NK-92 (cell line): Measurements from ENCODE around the gene LLGL1.
"Not testable (repeated sequence)": the region's sequence is repeated elsewhere in the genome, so short reads cannot be mapped to it uniquely, and the experiment has no call there.

ENCODE experiments used
- DNase-seq: peaks from one replicate; lab custom pipeline; 2025; ENCODE audit not compliant: unreplicated experiment; lab: John Stamatoyannopoulos, UW

The LLGL1 gene

GRCh38 chr17:18194394-18194793, 31.0 kb upstream of the LLGL1 start:
- no peak for DNase-seq

DNA sequence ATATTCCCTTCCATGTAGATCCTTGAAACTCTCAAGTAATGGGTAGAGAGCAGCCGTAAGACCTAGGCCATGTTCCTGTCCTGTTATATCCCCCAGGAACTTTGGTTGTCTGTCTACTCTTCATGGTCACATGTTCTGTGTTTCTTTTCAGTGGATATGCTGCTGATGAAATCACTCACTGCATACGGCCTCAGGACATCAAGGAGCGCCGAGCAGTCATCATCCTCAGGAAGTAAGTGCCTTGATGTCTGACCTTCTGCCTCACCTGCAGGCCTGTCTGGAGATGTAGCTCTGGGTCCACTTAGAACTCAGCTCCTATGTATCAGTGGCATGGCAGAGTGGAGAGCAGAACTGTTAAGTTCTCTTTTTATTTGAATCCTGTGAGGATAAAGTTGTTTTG, 30.6 kb upstream of the LLGL1 start:
- DNase-seq = no peak

DNA sequence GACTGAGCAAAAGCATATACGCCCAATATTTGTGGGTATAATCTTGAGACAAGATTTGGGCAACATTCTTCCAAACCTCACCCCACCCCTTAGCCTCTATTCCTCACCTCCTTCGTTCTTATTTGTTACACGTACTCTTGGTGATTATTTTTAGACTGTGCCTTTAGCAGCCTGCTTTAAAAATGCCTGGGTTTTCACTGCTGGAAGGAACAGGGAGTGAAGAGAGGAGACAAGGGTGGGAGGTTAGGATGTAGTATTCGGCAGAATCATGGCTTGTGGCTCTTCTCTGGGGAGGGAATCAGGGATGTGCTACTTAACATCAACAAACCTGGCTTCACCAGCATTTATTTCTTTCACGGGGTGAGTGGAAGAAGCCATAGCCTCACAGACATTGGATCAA, 30.2 kb upstream of the LLGL1 start:
- DNase-seq = no peak

DNA sequence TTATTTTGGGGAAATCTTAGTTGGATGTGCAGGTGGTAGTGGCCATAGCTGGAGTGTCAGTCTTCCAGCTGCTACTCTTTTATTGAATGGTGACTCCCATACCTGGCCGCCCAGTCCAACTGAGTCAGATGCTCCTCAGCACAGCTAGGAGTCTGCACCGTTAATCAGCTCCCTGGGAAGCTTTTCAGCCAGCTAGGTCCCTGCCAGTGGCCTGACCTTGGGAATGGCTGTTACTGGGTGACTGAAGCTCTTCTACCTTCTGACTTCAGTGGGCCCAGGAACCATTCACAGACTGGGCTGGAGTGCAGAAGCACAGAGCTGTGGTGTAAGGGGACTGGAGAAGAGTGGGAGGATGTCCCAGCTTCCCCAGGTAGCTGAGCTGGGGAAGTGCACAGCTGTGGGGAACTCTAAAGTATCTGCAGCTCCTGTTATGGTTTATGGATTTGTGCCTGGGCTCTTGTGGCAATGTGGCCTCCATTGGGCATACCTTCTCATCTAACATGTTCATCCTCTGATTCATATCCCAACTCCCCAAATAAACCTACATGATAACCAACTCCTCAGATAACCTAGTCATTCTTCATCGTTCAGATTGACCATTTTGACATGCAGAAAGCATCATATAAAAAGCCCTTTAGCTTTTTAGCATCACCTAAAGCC, 27.8 kb upstream of the LLGL1 start:
- no peak for DNase-seq

- DNase-seq = no peak
These were observed 26.9 kb upstream of the LLGL1 start for GRCh38 chr17:18198530-18198929.

GRCh38 chr17:18201108-18201507, 24.3 kb upstream of the LLGL1 start:
- DNase-seq = no peak

DNA sequence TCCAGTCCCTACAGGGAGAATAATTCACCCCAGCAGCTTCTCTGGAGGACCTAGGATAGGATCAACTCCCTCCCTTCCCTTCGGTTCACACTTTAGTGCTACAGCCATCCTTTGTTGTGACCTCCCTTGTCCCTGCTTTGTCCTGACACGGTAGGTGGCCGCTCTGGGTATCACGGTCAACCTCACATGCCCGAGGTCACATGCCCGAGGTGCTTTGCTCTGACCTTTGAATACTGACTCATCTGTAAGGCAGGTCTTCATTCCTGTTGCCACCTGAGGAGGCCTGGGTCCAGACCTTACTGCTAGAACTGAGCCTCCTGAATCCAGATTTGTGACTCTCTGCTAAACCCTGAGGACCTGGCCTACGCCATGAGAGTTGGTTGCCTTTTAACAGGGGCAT, 22.1 kb upstream of the LLGL1 start:
- no peak for DNase-seq

- no peak for DNase-seq
These were observed 19.6 kb upstream of the LLGL1 start for GRCh38 chr17:18205861-18206260.

- DNase-seq = no peak
These were observed 18.5 kb upstream of the LLGL1 start for GRCh38 chr17:18206962-18207361.

DNA sequence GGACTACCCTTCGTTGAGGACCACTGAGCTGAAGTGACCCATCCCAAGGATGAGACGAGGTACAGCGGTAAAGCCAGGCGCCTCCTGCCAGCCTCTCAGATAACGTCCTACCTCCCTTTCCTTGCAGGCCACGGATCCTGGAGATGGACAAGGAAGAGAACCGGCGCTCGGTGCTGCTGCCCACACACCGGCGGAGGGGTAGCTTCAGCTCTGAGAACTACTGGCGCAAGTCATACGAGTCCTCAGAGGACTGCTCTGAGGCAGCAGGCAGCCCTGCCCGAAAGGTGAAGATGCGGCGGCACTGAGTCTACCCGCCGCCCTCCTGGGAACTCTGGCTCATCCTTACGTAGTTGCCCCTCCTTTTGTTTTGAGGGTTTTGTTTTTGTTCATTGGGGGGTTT, 17.3 kb upstream of the LLGL1 start:
- no peak for DNase-seq

- no peak for DNase-seq
These were observed 11.7 kb upstream of the LLGL1 start for GRCh38 chr17:18213666-18214270.

DNA sequence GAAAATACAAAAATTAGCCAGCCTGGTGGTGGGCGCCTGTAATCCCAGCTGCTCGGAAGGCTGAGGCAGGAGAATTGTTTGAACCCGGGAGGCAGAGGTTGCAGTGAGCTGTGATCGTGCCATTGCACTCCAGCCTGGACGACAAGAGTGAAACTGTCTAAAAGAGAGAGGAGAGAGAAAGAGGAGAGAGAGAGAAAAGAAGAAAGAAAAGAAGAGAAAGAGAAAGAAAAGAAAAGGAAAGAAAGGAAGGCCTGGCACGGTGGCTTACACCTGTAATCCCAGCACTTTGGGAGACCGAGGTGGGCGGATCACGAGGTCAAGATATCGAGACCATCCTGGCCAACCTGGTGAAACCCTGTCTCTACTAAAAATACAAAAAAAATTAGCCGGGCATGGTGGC, 8.5 kb upstream of the LLGL1 start:
- not testable (repeated sequence) for DNase-seq

GRCh38 chr17:18217412-18218015, 7.9 kb upstream of the LLGL1 start:
- no peak for DNase-seq

DNA sequence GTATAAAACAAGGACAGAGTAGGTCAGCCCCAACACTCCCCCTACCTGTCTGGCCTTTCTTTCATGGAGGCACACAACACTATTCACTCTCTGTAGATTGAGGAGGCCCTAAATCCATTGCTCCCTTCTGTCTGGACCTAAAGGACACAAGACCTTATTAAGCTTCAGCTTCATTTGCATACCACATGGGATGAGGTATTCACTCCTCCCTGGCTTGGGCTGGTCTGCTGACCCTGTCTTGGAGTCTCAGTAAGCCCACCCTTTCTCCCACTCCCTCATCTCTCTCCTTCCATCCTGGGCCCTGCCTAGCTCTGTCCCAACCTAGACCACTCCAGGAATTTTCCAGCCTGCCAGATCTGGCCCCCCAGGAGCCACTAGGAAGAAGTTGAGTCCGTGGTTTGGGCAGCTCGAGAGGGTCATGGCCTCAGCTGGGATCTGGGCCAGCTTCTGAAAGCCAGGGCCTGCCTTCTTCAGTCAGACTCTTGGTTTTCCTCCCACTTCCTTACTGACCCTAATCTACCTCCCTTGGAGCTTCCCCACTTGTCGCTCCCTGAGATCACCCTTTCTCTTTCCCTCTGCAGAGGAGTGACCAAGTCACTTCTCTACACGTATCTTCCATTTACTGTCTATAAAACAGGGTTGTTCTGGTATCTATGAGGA, 6.5 kb upstream of the LLGL1 start:
- DNase-seq = no peak

- no peak for DNase-seq
These were observed 1.4 kb upstream of the LLGL1 start for GRCh38 chr17:18224053-18224386.

DNA sequence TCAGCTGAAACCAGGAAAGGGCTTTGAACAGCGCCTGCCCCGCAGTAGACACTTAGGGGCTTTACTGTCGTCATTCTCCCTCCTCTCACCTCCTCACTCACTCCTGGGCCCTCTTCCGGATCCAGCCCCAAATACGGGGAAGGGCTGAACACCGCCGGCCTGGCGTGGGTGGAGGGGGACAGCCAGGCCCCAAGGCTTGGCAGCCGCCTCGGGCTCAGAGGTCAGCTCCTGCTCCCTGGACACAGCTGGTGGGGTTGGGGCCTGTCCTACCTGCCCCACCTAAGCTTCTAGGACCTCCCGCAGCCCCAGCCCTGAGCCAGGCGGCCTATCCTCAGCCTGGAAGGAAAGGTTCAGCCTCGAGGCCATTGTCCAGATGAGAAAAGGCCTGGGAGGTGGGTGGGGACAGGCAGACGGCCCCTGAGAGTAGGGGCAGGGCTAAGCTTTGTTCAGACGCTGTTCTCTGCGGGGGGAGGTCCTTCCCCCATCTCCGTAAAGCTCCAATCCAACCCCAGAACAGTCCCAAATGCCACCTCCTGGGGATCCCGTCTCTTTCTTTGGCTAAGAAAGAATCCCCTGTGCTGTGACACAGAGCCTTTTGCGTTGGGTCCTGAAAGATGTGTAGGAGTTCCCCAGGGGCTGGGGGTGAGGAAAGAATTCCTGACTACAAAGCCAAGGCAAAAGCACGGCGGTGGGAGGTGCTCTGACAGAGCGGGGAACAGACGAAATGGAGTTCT, 881 bp upstream of the LLGL1 start:
- DNase-seq = no peak

DNA sequence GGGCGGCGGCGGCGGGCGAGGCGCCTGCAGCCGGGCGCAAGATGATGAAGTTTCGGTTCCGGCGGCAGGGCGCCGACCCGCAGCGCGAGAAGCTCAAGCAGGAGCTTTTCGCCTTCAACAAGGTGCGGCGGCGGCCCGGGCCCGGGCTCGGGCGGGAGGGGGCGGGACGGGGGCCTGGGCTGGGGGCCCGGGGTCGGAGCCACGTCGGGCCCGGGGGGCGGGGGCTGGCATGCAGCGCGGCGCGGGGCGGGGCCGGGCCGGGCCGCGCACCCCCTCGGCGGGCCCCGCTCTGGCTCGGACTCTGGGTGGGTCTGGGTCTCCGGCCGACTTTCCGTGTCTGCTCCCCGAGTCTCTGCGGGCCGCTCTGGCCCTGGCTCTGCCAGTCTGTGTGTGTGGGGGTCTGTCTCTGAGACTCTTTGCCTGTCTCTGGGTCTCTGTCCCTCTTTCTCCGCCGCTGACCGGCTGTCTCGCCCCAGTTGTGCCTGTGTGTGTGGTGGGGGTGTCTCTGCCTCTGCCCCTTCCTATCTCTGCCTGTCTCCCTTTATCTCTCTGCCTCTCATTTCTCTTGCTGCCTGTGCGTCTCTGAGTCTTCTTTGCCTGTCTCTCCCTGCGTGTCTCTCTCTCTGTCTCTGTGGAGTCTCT, 328 bp downstream of the LLGL1 start:
- no peak for DNase-seq

DNA sequence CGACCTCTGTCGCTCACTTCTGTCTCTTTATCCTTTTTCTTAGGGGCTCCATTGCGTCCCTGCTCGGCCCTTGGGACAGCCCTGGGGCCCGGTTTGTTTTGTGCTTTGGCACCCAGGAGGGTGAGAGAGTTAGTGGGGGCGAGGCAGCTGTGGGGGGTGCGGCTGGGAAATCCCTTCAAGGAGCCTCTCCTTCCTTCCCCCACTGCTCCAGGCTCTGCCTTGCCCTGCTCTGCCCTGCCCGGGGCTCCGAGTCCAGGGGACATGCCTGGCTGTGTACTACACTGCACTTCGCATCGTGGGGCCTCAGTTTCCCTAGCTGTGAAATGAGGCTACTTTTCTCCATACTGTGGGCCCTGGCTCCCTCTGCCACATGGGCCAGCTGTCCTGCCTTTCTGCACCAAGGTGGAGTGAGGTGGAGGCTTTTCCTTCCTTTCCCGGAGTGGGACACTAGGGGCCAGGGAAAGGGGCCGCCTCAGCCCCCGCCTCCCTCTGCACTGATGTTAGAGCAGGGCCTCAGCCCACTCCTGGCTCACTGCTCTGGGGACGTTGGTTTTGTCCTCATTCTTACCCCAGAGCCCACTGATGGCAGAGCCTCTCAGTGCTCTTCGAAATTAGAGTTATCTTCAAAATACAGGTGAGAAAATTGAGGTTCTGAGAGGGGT, 980 bp downstream of the LLGL1 start:
- no peak for DNase-seq

DNA sequence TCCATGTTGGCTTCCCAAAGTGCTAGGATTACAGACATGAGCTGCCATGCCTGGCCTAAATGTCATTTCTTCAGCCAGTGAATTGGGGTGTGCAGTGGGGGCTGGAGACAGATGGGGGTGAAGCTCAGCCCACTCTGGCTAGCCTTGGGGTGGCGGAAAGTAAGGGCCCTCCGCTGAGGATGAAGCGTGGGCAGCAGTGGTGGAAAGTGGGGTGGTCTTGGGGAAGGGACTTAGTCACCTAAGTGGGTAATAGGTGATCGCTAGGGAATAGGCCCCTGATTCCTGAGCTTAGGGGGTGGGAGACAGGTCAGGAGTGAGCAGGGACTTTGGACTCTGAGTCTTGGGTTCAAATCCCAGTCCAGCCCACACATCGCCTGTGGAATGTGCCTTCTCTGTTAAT, 2.2 kb downstream of the LLGL1 start:
- no peak for DNase-seq

DNA sequence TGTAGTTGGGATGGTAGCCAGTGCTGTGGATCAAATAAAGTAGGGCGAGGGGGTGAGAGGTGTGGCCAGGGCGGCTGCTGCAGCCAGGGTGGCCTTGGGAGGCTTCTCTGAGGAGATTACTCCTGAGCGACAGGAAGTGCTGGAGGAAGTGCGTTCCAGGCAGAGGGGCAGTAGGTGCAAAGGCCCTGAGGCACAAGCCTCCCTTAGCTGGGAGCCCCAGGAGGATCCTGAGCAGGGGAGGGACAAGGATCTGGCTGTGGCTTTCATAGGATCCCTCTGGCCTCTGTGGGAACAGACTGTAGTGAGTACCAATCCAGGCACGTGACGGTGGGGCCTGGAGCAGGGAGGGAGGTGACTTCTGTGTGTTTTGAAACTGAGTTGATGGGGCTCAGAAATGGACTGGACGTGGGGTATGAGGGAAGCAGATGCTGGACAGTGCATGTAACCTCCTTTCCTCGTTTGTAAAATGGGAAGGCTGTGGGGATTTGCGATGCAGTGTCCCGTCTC, 2.8 kb downstream of the LLGL1 start:
- no peak for DNase-seq
